Astrocyte of the spinal cord (primary cell): Measurements from ENCODE around the gene ADGRV1.

ENCODE experiments used
- DNase-seq: peaks from one replicate; pipeline ENCODE4 v3.0.0; 2011; ENCODE audit warnings: low read depth, low spot score
- H3K4me3 ChIP-seq: 2 replicates; pipeline ENCODE4 v1.5.1; 2011; ENCODE audit warnings: low read depth, mild to moderate bottlenecking, low read length, moderate library complexity
- CTCF ChIP-seq: IDR thresholded peaks from 2 replicates; pipeline ENCODE4 v1.5.1; 2012; ENCODE audit warnings: low read depth, mild to moderate bottlenecking, low read length, inconsistent platforms
- in situ Hi-C: cut with HindIII; loops from 2 replicates; pipeline ENCODE4 v1.10.0; 2017; ENCODE audit warnings: low sequenced_read_pairs

Gene ADGRV1

DNA sequence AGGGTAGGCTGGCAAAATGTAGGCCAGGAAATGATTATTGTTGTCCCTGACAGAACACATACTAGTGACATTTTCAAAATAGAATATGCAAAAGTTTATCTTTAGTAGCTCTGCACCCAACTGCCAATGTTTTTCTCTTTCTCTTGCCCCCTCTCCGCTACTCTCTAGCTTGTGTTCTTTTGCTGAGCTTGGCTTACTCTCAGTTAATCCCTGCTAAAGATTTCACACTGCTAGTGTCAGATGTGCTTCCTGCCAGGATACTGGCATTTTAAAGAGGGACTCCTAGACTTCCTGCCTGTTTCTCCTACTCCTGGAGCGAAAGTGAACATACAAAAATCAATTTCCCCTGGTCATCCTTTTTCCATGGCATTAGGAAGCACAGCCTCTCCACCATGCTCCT lies 564.1 kb downstream of the ADGRV1 start:
- no peak overlapping the region for H3K4me3 ChIP-seq
- in situ Hi-C loops: no loop called here
- TF ChIP-seq CTCF: no peak
- no peak for DNase-seq

GRCh38 chr5:91123291-91123690 lies 564.7 kb downstream of the ADGRV1 start:
- no peak overlapping the region for H3K4me3 ChIP-seq
- in situ Hi-C loops: no loop called here
- no peak for DNase-seq
- no peak for TF ChIP-seq CTCF

GRCh38 chr5:91123901-91124300 lies 565.3 kb downstream of the ADGRV1 start:
- H3K4me3 ChIP-seq: no peak overlapping the region
- no peak for DNase-seq
- TF ChIP-seq CTCF: no peak
- in situ Hi-C loops: no loop called here

DNA sequence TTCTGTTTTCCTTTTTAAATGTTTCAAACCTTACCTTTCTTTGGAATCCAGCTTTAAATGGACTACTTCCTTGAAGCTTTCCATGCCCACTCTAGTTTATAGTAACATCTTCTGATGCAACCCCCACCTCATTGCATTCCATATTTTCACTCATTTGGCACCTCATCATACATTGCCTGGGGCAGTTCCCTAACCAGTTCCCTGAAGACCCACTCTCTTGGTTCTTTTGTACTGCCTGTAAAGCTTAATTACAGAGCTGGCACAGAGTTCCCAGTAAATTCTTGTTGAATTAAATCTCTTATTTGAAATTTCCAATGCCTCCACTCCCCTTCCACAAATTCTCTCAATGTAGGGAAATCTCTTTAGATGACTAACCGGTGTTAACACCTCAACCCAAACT lies 567.3 kb downstream of the ADGRV1 start:
- no peak overlapping the region for H3K4me3 ChIP-seq
- no peak for TF ChIP-seq CTCF
- DNase-seq: no peak
- in situ Hi-C loops: no loop called here

DNA sequence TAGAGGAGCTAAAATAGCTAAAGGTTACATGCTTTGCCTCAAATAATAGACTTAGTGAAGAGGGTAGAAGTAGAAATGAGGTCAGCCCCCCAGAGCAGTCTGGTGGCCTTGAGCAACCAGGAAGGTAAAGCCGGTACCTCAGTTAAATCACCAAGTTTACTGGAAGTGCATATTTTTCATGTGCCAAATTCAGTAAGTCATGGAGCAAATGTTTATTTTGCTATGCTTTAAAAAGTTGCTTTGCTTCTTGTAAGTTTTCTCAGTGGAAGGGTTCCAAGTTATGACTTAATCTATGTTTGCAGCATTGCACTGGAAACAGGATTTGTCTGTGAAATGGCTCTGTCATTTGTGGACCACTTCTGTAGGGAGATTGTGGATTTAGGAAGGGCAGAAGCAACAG lies 567.9 kb downstream of the ADGRV1 start:
- TF ChIP-seq CTCF: no peak
- DNase-seq: peak; percentile 90
- in situ Hi-C loops: no loop called here
- no peak overlapping the region for H3K4me3 ChIP-seq

DNA sequence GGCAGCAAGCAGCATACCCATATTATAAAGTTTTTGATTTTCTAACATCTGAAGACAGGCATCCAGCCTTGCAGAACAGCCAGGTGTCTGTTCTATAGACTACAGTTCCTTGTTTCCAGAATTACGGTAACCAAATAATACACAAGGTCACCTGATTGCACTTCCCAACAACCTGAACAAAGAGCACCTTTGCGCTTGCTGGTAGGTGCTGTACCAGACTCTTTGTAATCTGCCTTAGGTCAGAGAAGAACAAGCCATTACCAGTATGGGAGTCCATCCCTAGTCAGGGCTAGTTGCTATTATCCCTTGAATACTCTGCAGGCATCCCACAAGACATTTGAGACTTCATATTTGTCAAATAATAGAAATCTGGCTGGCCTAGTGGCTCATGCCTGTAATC lies 568.3 kb downstream of the ADGRV1 start:
- DNase-seq: no peak
- in situ Hi-C loops: no loop called here
- H3K4me3 ChIP-seq: no peak overlapping the region
- TF ChIP-seq CTCF: no peak

DNA sequence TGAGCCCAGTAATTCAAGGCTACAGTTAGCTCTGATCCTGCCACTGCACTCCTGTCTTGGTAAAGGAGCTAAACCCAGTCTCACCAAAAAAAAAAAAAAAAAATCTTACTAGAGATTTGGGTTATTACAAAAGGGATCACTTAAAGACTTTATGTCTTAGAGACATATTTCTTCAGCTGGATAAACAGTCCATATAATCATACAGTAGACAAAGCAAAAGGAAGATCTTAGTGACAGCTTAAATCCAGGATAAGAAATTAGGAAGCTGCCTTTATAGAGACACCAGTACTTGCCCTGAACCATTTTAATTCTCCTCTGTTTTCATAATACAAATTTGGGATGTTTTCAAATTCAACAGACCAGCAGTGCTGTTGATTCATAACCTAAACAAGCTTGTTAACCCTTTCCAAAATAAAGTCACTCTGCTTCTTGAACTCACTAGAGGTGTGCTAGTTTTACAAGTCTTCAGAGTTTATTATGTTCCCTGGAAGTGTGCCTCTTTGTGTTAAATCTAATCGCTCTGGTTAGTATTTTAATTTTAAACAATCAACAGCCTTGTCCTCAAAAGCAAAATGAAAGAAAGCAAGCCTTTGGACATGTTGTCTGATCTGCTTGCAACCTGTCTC lies 569.0 kb downstream of the ADGRV1 start:
- no peak overlapping the region for H3K4me3 ChIP-seq
- no peak for TF ChIP-seq CTCF
- in situ Hi-C loops: no loop called here
- no peak for DNase-seq
